ENCODE data around the gene ADGRF4.
A peak's percentile ranks its signal among the peaks of the same experiment; 100 is the strongest.

Gene ADGRF4

GRCh38 chr6:47681201-47681990, 17.0 kb upstream of the ADGRF4 start:
- DNase-seq (ENCODE audit: low spot score) = no peak

- no peak for DNase-seq (ENCODE audit: low spot score)
These were observed 12.0 kb upstream of the ADGRF4 start for GRCh38 chr6:47686411-47686810.

DNA sequence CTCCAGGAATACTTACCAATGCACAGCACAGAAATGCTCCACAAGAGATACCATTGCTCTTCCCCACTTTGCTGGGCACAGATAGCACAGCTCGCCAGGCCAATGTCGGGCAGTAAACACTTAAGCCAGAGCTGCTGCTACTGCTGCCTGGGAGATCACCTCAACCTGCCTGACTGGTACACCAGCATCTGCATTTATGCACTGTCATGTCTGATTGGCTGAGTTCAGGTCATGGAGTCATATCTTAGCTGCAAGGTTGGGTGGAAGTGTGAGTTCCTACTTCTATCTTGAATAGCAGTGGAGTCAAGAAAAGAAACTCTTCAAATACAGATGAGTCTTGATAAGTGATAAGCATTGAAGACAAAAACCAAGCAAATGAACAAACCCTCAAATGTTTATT, 10.9 kb upstream of the ADGRF4 start:
- DNase-seq (ENCODE audit: low spot score) = no peak

GRCh38 chr6:47690214-47690613, 8.2 kb upstream of the ADGRF4 start:
- DNase-seq (ENCODE audit: low spot score) = no peak

DNA sequence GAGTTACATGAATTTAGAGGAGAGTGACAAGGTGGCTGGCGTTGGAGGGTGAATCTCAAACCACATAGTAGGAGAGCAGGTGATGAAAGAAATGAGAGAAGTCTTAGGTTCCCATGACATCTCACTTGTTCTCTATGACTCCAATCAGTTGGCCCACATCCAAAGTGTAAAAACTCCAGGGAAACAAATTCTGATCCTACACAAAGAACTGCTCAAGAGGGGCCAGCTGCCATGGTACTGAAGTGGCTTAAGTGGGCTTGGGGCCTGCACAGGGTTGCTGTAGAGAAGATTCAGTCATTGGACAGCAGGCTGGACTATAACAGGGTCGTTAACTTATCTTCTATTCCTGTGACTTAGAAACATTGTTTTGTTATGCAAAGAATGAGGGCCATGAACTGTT, 7.6 kb upstream of the ADGRF4 start:
- no peak for DNase-seq (ENCODE audit: low spot score)

DNA sequence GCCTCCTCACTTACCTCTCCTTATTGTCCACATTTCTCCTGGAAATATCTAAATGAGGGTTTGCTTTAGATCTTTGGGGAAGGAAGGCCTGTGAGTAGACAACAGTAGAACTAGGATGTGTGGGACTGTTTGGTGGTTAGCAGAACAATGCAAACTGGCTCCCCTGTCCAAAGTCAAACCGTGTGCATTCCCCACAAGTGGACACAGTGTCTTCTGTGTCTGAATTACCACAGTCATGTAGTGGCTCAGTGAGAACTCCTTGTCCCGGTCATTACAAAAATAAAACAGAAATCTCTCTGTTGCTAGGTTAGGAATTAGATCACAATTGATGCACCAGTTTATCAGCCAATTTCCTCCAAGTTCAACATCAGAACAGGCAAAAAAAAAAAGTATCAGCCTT, 455 bp upstream of the ADGRF4 start:
- DNase-seq (ENCODE audit: low spot score) = no peak

DNA sequence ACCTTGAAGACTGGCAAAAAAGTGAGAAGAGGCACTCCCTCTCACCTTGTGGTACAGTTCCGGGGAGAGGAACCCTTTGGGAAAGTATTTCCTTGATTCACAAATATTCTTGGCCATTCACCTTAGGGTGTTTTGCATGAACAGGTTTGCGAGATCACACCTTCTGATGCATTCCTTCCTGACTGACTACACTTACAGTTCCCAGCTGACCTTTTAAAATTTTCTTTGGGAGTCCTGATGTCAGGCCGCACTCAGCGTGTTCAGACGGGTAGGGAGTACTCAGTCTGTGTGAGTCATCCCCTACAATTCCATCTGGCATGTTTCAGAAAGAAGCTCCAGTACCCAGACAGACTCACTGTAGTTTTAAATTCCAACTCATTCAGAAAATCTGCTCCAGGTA, 1.7 kb downstream of the ADGRF4 start:
- DNase-seq (ENCODE audit: low spot score) = no peak

DNA sequence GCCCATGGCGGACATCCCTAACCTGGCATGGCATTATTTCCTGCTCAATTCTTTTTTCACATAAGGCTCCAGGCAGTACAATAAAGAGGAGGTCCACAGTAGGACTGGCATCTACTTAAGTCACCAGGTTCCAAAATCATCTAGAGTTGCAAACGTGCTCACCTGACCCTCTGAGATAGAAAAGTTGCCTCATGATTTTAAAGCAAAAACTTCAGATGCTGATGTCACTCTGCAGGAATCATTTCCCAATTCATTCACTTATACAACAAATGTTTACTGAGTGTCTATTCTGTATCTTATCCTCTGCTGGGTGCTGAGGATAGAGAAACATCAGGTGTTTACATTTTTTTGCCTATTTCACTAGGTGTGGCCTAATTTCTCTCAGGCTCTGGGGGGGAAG, 2.2 kb downstream of the ADGRF4 start:
- DNase-seq (ENCODE audit: low spot score) = no peak

- no peak for DNase-seq (ENCODE audit: low spot score)
These were observed 3.0 kb downstream of the ADGRF4 start for GRCh38 chr6:47701363-47701762.

DNA sequence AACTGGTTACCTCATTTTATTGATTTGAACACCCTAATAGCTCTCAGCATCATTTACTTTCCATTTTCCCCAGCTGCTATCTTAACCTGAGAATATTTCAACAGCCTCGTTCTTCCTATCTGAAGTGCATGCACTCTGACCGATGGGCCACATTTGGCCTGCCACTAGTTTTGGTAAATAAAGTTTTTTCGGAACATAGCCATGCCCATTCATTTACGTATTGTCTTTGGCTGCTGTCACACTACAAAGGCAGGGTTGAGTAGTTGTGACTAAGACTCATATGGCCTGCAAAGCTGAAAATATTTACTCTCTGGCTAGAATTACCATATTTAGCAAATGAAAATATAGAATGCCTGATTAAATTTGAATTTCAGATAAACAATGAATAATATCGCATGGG, 10.8 kb downstream of the ADGRF4 start:
- DNase-seq (ENCODE audit: low spot score) = no peak

GRCh38 chr6:47710295-47710694, 11.9 kb downstream of the ADGRF4 start:
- DNase-seq (ENCODE audit: low spot score) = no peak

GRCh38 chr6:47713200-47713599, 14.8 kb downstream of the ADGRF4 start:
- no peak for DNase-seq (ENCODE audit: low spot score)

DNA sequence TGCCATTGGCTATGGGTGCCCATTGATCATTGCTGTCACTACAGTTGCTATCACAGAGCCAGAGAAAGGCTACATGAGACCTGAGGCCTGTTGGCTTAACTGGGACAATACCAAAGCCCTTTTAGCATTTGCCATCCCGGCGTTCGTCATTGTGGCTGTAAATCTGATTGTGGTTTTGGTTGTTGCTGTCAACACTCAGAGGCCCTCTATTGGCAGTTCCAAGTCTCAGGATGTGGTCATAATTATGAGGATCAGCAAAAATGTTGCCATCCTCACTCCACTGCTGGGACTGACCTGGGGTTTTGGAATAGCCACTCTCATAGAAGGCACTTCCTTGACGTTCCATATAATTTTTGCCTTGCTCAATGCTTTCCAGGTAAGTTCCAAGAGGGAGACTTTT, 16.4 kb downstream of the ADGRF4 start:
- no peak for DNase-seq (ENCODE audit: low spot score)

- DNase-seq (ENCODE audit: low spot score) = no peak
These were observed 17.4 kb downstream of the ADGRF4 start for GRCh38 chr6:47715782-47716181.

DNA sequence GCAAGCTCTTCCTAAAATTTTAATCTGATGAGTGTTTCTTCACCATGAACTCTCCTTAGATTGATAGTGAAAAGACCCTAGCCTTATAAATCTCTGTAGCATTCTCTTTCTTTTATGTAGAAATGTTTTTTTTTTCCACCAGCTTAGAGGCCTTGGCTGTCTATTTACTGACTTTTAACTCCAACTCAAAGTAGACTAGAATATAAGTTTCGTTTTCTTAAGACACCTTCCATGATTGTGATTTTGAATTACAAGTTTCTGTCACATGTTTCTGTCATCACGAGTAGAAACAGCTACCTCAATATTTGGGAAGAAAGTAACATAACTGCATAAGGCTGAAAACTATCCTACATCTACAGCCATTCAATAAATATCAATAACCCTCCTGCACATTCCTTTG, 17.8 kb downstream of the ADGRF4 start:
- DNase-seq (ENCODE audit: low spot score) = no peak

GRCh38 chr6:47718571-47718970, 20.2 kb downstream of the ADGRF4 start:
- DNase-seq (ENCODE audit: low spot score) = no peak

GRCh38 chr6:47721189-47721588, 22.8 kb downstream of the ADGRF4 start:
- no peak for DNase-seq (ENCODE audit: low spot score)

DNA sequence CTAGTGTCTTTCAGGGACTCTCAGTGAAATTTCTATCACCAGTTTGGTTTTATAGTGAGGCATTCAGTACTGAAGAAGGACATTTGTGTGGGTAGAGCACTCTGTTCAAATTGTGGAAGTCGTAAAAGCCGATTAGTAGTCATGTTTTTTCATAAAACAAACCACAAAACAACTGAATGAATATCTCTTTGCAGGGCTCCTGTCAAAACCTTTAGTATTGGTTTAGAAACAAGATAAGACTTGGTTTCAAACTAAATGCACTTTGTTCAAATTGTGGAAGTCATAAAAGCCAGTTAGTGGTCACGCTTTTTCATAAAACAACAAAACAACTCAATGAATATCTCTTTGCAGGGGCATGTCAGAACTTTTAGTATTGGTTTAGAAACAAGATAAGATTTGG, 23.8 kb downstream of the ADGRF4 start:
- no peak for DNase-seq (ENCODE audit: low spot score)

GRCh38 chr6:47724300-47724699, 25.9 kb downstream of the ADGRF4 start:
- no peak for DNase-seq (ENCODE audit: low spot score)

DNA sequence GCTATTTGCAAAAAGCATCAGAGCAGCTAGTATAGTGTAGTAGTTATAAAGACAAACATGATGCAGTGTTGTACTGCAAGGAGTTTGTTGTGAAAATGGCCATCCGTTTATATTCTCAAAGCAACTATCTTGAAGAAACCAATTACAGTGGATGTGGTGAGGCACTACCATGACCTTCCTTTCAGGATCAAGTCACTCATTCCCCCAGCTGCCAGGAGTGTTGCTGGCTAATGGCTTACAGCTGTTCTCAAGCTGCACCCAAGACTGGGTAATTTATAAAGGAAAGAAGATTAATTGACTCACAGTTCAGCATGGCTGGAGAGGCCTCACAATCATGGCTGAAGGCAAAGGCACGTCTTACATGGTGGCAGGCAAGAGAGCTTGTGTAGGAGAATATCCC, 29.0 kb downstream of the ADGRF4 start:
- no peak for DNase-seq (ENCODE audit: low spot score)

- DNase-seq (ENCODE audit: low spot score) = no peak
These were observed 30.6 kb downstream of the ADGRF4 start for GRCh38 chr6:47729019-47729418.

GRCh38 chr6:47729457-47729856, 31.1 kb downstream of the ADGRF4 start:
- no peak for DNase-seq (ENCODE audit: low spot score)

- peak; percentile 23 for DNase-seq (ENCODE audit: low spot score)
These were observed 35.6 kb downstream of the ADGRF4 start for GRCh38 chr6:47733879-47734558.

All from COLO829 (cell line).